Parathyroid adenoma (tissue), 2 donors: ENCODE results near the gene SEC24D.

Source experiments
- H2AFZ ChIP-seq: fragments of 300-600 bp; sonication (generic); one replicate; pipeline ENCODE4 v1.7.0; 2017; ENCODE audit warnings: antibody characterized with exemption, mild to moderate bottlenecking
- H3K27ac ChIP-seq: fragments of 300-600 bp; sonication (generic); one replicate; pipeline ENCODE4 v1.7.0; 2017
- H3K27me3 ChIP-seq: fragments of 300-600 bp; sonication (generic); one replicate; pipeline ENCODE4 v1.7.0; 2017; ENCODE audit warnings: low read length; ENCODE audit not compliant: control insufficient read depth, insufficient read depth
- H3K36me3 ChIP-seq: fragments of 300-600 bp; sonication (generic); one replicate; pipeline ENCODE4 v1.7.0; 2017; ENCODE audit warnings: low read length; ENCODE audit not compliant: control insufficient read depth, insufficient read depth
- H3K4me1 ChIP-seq: fragments of 300-600 bp; sonication (generic); one replicate; pipeline ENCODE4 v1.7.0; 2017; ENCODE audit warnings: control low read depth
- H3K4me2 ChIP-seq: fragments of 300-600 bp; sonication (generic); one replicate; pipeline ENCODE4 v1.7.0; 2017; ENCODE audit warnings: low read length
- H3K4me3 ChIP-seq: fragments of 300-600 bp; sonication (generic); one replicate; pipeline ENCODE4 v1.7.0; 2017; ENCODE audit warnings: low read depth, low read length
- H3K79me2 ChIP-seq: fragments of 300-600 bp; sonication (generic); one replicate; pipeline ENCODE4 v1.7.0; 2017; ENCODE audit warnings: control low read depth
- H3K9ac ChIP-seq: fragments of 300-600 bp; sonication (generic); one replicate; pipeline ENCODE4 v1.7.0; 2017; ENCODE audit warnings: mild to moderate bottlenecking
- H3K9me3 ChIP-seq: fragments of 300-600 bp; sonication (generic); one replicate; pipeline ENCODE4 v1.7.0; 2017; ENCODE audit warnings: low read length; ENCODE audit not compliant: control insufficient read depth
- CTCF ChIP-seq: fragments of 300-600 bp; sonication (generic); IDR thresholded peaks from one replicate; pipeline ENCODE4 v1.7.0; 2017; ENCODE audit warnings: antibody characterized with exemption, mild to moderate bottlenecking
- donor health status: primary hyperparathyroidism.

Gene SEC24D

GRCh38 chr4:118753096-118753495 is 82.8 kb downstream of the SEC24D start:
- no peaks in the 10 kb centered on the region for H3K27me3 ChIP-seq
- H3K9me3 ChIP-seq, result no peaks in the 10 kb centered on the region
- peaks cover 3% of the 10 kb centered on the region for H3K4me1 ChIP-seq
- H3K9ac ChIP-seq, result no peak overlapping the region
- no peak overlapping the region for H3K4me2 ChIP-seq
- H3K4me3 ChIP-seq, result no peak overlapping the region
- no peak overlapping the region for H3K27ac ChIP-seq
- no peak for TF ChIP-seq CTCF
- no peaks in the 10 kb centered on the region for H3K79me2 ChIP-seq
- H2AFZ ChIP-seq, result no peak overlapping the region
- no peaks in the 10 kb centered on the region for H3K36me3 ChIP-seq

GRCh38 chr4:118752551-118752950 is 83.4 kb downstream of the SEC24D start:
- Histone ChIP-seq H3K4me1 (peaks cover 3% of the 10 kb centered on the region), H3K9me3 (no peaks in the 10 kb centered on the region), H2AFZ (no peak overlapping the region), H3K36me3 (no peaks in the 10 kb centered on the region), H3K9ac (no peak overlapping the region), H3K79me2 (no peaks in the 10 kb centered on the region), H3K27ac (peak overlapping the region; percentile 11), H3K4me3 (no peak overlapping the region), H3K4me2 (no peak overlapping the region), H3K27me3 (no peaks in the 10 kb centered on the region)
- no peak for TF ChIP-seq CTCF

GRCh38 chr4:118751629-118752323 is 84.2 kb downstream of the SEC24D start:
- Histone ChIP-seq H3K9ac (no peak overlapping the region), H3K4me3 (no peak overlapping the region), H3K36me3 (no peaks in the 10 kb centered on the region), H3K9me3 (no peaks in the 10 kb centered on the region), H3K79me2 (no peaks in the 10 kb centered on the region), H3K4me2 (no peak overlapping the region), H3K27ac (peak overlapping the region; percentile 53), H2AFZ (no peak overlapping the region), H3K4me1 (peaks cover 3% of the 10 kb centered on the region), H3K27me3 (no peaks in the 10 kb centered on the region)
- no peak for TF ChIP-seq CTCF

- H3K4me2 ChIP-seq, result no peak overlapping the region
- H3K4me1 ChIP-seq, result no peaks in the 10 kb centered on the region
- no peak overlapping the region for H3K9ac ChIP-seq
- H3K27ac ChIP-seq, result no peak overlapping the region
- no peaks in the 10 kb centered on the region for H3K79me2 ChIP-seq
- no peaks in the 10 kb centered on the region for H3K9me3 ChIP-seq
- no peaks in the 10 kb centered on the region for H3K36me3 ChIP-seq
- H3K4me3 ChIP-seq, result no peak overlapping the region
- no peaks in the 10 kb centered on the region for H3K27me3 ChIP-seq
- no peak for TF ChIP-seq CTCF
- no peak overlapping the region for H2AFZ ChIP-seq
Measured at GRCh38 chr4:118749347-118749988, 86.5 kb downstream of the SEC24D start.
